Measurements from ENCODE around the gene NTRK1.

NTRK1 gene

GRCh38 chr1:156881663-156882062, 21.0 kb downstream of the NTRK1 start:
- no peak for DNase-seq

GRCh38 chr1:156882543-156882942, 21.9 kb downstream of the NTRK1 start:
- no peak for DNase-seq

- no peak for DNase-seq
These were observed 23.3 kb downstream of the NTRK1 start for GRCh38 chr1:156883919-156884318.

DNA sequence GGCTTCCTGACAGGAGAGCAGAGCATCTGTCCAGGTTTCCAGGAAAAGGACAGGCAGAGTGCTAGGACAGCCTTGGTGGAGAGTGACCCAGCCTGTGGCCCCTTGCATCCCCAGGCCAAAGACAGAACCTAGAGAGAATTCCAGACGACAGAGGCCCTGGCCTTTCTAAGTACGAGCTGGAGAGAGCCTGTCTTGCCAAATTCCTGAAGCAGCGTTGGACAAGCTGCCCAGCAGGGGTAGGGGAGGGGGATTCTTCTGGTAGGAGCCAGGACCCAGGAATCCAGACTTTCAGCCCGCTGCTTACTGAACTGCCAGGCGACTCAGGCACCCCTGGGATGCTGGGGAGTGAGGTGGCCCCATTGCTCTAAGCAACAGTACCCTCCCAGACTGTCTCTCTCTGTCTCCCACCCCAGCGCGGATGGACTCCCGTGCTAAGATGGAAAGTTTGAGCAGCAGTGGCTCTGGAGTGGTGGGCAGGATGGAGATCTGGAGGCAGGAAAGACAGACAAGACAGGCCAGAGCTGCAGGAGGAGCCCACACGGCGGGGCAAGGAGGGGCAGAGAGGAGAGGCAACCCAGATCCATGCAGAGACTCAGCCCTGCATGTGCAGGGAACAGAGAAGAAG, 24.0 kb downstream of the NTRK1 start:
- no peak for DNase-seq

- no peak for DNase-seq
These were observed 24.6 kb downstream of the NTRK1 start for GRCh38 chr1:156885314-156885713.

DNA sequence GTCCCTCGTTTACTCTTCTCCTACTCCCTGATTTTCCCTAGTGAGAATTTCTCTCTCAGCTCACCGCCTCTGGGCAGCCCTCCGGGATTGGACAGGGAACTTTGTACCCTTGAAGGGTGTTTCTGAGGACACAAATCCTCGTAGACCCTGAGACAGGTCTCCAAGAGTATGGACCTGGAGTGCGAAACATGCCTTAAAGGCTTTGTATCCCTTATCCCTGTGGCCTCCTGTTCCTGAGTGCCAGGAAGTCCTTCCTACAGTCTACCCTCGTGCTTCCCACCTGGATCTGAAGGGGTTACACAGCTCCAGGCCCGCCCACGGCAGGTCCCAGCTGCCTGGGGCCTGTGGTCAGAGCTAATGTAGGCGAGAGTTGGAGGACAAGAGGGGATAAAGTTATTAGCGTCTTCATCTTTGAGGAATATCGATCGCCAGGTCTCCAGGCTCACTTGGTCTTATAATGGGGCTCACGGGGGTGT, 25.3 kb downstream of the NTRK1 start:
- DNase-seq = no peak

- DNase-seq = no peak
These were observed 26.1 kb downstream of the NTRK1 start for GRCh38 chr1:156886583-156887281.

DNA sequence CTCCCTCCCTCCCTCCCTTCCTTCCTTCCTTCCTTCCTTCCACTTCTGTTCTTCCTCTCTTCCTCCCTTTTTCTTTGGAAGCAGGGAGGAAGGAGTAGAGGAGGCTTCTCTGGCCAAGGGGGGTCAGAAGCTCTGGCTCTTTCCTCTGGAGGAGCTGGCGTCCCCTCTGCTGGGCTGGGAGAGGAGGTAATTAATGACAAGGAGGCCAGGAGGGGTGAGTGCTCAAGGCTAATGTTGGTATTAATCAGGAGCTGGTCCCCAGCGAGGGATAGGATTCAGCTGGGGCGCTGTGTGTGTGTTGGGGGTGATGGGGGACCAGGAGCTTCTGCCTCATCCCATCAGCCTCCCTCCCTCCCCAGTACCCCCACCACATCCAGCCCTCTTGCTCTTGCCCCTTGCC, 26.7 kb downstream of the NTRK1 start:
- DNase-seq = no peak

DNA sequence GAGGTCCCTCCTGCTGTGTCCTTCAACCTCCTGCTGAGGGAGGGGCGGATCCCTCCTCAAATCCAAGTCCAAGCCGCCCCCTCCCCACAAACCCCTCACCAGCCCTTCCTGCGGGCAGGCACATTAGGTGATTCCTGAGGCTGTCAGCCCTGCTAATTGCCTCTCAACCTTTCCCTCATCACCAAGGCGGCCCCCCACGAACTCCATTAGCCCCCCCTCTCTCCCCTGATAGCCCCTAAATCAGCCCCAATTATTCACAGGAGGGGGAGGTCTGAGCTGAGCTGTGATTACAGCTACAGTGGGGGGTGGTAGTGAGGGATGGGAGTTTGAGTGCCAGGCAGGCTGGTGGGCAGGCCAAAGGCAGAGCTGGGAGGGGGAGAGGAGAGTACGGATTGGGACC, 27.1 kb downstream of the NTRK1 start:
- no peak for DNase-seq

DNA sequence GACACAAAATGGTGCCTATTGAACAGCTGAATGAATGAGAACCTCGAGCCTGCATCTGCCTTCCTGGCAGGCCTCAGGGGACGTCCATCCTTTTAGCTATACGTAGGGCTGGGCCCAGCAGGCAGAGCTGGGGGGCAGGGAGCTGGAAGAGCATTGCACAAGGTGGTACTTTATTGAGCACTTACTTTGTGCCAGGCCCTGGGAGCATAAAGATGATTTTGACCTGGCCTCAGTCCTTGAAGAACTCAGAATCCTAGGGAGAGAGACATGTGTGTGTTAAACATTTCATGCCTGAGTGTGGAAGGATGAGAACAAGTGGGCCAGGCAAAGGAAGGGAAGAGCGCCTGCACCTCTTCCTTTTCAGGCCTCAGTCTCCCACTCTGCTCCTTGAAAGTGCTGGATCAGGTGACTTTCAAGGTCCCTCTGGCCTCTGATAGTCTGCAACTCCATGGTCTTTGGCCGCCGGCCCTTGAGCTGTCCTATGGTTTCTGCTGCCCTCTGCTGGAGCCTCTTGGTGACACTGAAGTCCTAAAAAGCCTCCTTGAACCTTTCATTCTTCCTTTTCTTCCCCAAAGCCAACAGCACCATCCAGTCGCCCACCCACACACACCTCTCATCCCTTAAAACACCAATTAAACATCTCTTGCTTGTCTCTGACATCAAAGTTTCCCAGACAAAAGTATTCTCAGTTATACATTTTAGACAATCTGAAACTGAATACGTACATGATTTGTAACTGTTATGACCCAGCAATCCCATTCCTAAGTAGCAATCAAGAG, 29.3 kb downstream of the NTRK1 start:
- peak; percentile 80 to 90 (median 86) for DNase-seq

DNA sequence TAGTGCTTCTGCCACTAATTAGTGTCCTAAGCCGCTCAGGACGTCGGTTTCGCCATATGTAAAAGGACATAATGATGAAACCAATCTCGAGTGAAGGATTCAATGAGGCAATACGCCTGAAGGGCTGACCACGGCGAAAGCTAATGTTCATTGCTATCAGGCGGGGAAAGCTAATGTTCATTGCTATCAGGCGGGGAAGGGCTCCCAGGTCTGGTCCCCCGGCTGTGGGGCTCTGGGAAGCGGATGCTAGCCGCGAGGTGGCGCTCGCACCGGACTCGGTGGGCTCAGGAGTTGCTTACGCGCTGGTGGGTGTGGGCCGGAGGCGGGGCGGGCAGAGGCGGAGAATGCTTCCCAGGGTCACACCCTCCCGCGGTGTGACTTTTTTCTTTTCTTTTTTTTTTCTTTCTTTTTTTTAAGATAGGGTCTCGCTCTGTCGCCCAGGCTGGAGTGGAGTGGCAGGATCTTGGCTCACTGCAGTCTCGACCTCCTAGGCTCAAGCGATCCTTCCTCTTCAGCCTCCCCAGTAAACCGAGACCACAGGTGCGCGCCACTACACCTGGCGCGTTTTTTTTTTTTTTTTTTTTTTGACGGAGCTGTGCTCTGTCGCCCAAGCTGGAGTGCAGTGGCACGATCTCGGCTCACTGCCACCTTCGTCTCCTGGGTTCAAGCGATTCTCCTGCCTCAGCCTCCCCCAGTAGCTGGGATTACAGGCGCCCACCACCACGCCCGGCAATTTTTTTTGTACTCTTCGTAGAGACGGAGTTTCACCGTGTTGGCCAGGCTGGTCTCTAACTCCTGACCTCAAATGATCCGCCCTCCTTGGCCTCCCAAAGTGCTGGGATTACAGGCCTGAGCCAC, 31.8 kb downstream of the NTRK1 start:
- DNase-seq = peak; percentile 85 to 94 (median 90)

GRCh38 chr1:156893048-156893953, 32.6 kb downstream of the NTRK1 start, which contains the start of gene PEAR1:
Gene PEAR1 (plus strand): TSS chr1:156893718. CDS start chr1:156903927, 10,209 bp downstream.
- DNase-seq = no peak

DNA sequence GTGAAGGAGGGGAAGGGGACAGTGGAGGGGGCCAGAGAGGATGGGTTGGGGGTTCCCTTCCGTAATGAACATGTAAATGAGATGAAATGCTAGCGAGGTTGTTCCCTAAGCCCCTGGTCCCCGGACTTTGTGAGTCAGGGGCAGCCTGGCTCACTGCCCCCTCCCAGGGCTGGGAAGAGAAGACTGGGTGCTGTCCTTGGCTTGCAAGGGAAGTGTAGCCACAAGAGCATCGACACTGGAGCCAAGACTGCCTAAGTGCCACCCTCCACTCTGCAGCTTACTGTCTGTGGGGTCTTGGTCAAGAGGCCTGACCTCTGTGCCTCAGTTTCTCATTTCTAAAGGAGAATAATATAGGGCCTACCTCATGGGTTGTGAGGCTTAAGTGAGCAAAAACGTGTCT, 33.3 kb downstream of the NTRK1 start:
- DNase-seq = no peak

GRCh38 chr1:156894711-156895454, 34.2 kb downstream of the NTRK1 start:
- DNase-seq = no peak

DNA sequence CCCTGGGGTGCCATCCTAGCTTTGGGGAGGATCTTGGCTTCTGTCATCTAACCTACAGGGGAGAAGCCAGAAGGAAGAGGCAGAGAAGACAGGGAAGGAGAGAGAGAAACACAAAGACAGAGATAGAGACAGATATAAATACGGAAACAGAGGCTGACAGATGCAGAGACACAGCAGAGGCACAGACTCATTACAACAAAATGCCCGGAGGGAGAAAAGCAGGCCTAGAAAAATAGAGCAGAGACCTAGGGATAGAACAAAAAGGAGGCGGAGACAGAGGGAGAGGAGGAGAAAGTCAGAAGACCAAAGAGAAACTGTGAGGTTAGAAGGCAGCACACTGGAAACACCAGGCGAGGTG, 34.8 kb downstream of the NTRK1 start:
- DNase-seq = no peak

GRCh38 chr1:156895927-156896326, 35.3 kb downstream of the NTRK1 start:
- no peak for DNase-seq

DNA sequence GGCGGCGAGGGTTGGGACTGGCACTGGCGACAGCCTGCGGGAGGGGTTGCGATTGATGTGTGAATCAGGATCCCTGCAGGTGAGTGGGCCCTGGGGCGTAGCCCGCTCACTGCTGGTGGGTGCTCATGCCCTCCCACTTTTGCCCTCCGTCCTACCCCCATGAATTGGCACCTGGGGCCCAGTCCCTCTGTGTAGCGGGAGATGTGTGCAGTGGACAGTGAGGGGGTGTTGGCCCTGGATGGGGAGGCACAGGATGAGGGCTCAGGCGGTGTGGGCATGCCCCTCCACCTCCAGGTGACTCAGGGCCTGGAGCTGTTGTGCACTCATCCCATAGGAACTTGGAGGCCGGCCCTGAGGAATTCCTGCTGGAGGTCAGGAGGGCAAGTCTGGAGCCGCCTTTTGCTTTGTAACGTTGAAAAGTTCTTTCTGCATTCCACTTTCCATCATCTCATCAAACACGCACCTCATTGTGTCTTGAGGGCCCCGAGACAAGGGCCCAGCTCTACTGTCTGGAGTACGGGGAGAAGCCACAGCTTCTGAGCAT, 35.9 kb downstream of the NTRK1 start:
- no peak for DNase-seq

DNA sequence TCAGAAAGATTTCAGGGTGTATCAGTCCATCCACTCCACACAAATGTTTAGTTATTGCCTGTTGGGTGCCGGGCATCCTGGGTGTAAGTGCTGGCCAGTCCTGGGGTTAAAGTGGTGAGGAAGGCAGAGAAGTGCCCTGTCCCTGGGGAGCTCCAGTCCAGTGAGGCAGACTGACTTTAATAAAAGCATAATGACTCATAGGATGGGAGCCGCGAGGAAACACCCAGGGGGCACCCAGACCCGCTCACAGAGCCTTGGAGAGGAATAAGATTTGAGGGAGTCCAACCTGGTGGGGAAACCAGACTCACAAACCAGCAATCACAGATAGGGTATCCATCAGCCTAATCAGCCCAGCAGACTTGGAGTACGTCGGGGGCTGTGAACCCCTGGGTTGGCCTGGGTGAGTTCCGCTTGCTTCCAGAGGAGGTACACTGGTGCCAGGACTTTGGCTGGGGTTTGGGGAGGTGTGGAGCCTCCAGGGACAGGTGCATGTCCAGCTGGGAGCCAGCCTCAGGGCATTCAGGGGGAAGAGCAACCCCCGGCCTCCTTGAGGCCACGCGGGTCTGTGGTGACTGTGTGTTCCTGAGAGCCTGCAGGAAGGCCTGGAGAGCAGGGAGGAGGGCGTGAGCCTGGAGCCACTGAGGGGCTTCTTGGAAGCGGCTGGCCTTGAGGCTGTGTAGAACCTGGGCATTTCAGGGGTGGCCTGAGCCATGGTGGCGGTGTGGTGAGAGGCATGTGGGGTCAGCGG, 36.6 kb downstream of the NTRK1 start:
- no peak for DNase-seq

DNA sequence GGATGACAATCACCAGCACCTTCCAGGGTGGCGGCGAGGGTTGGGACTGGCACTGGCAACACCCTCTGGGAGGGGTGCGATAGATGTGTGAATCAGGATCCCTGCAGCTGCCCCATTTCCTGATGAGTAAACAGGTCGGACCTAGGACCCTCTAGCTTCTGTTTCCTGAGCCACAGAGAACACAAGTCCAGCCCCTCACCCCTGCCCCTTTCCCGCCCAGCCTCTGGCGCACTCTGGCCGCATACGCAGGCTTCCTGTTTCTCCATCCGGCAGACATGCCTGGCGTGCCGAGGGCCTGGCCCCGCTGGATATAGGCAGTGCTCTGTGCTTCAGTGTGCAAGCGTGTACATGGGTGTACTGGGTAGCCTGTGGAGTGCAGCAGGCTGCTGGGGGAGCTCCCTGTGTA, 37.5 kb downstream of the NTRK1 start:
- peak in 3 of 4 experiments; percentile 43 to 76 (median 69) for DNase-seq
